Duodenal mucosa (tissue), 2 donors: Measurements from ENCODE around the gene PPBP.

ENCODE experiments used
- H3K27ac ChIP-seq: one replicate; pipeline ENCODE4 v1.7.0; 2013; ENCODE audit warnings: low read depth, low read length
- H3K27me3 ChIP-seq, 2 donors: one replicate each; pipeline ENCODE4 v1.7.0; 2013; ENCODE audit warnings: low read length in 2 of 2, control low read depth in 1 of 2; ENCODE audit not compliant: insufficient read depth in 2 of 2, control insufficient read depth in 1 of 2
- H3K36me3 ChIP-seq, 2 donors: one replicate each; pipeline ENCODE4 v1.7.0; 2013; ENCODE audit warnings: low read length in 2 of 2, control low read depth in 1 of 2; ENCODE audit not compliant: insufficient read depth in 2 of 2, control insufficient read depth in 1 of 2
- H3K4me1 ChIP-seq, 2 donors: one replicate each; pipeline ENCODE4 v1.7.0; 2013; ENCODE audit warnings: low read length in 2 of 2, control low read depth in 1 of 2; ENCODE audit not compliant: insufficient read depth in 2 of 2, control insufficient read depth in 1 of 2
- H3K4me3 ChIP-seq, 2 donors: one replicate each; pipeline ENCODE4 v1.7.0; 2013; ENCODE audit warnings: low read length in 2 of 2, low read depth in 1 of 2
- H3K9ac ChIP-seq, 2 donors: one replicate each; pipeline ENCODE4 v1.7.0; 2013; ENCODE audit warnings: low read length in 2 of 2, low read depth in 1 of 2
- H3K9me3 ChIP-seq, 2 donors: one replicate each; pipeline ENCODE4 v1.7.0; 2013; ENCODE audit warnings: low read length in 2 of 2, control low read depth in 1 of 2; ENCODE audit not compliant: control insufficient read depth in 1 of 2

The PPBP gene

DNA sequence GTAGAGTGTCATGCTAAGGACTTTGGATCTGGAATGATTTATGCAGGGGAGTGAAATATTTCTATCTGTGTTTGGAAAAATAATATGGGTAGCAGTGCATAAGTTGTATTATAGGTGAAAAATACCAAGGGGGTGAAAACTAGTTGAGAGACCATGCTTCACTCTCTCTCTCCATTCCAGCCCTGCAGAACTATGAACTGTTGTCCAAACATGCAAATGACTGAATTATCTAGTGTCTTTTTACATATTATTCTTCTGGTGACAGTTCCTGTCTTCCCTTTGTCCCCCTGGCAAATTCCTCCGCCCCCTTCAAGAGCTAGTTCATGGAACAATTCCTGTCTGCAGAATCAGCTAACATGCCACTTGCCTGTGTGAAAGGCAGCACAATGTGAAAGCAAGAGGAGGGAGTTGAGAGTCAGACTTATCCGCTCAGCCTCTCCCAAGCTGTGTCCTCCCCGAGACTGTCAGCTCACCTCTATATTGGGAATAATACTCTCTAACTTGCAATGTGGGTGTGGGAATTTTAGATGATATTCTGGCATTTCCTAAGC is 8.5 kb downstream of the PPBP start:
- Histone ChIP-seq H3K4me1 (no peaks in the 10 kb centered on the region), H3K4me3 (no peak overlapping the region), H3K36me3 (no peaks in the 10 kb centered on the region), H3K27me3 (no peaks in the 10 kb centered on the region), H3K9me3 (no peaks in the 10 kb centered on the region), H3K27ac (no peak overlapping the region), H3K9ac (no peak overlapping the region)

DNA sequence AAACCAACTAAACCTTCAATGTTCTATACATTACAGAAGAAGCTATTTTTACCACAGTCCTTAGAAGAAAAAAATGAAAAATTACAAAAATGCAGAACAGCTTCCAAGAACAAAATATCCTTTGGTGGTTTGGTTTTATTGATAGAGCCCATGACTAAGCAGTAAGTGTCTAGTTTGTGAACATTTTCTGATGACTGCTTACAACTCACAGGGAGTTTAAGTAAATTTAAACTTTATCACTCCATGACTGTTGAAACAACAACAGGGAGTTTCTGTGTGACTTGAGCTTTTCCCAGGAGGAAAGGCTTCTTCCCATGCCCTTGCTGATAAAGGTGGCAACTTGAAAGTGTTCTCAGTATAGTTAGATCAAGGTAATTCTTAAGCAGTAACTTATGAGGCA is 9.1 kb downstream of the PPBP start:
- H3K27ac ChIP-seq: no peak overlapping the region
- H3K9me3 ChIP-seq: no peaks in the 10 kb centered on the region
- no peak overlapping the region for H3K4me3 ChIP-seq
- no peak overlapping the region for H3K9ac ChIP-seq
- no peaks in the 10 kb centered on the region for H3K27me3 ChIP-seq
- no peaks in the 10 kb centered on the region for H3K4me1 ChIP-seq
- H3K36me3 ChIP-seq: no peaks in the 10 kb centered on the region

- Histone ChIP-seq H3K27ac (no peak overlapping the region), H3K27me3 (no peaks in the 10 kb centered on the region), H3K4me1 (no peaks in the 10 kb centered on the region), H3K4me3 (no peak overlapping the region), H3K36me3 (no peaks in the 10 kb centered on the region), H3K9me3 (no peaks in the 10 kb centered on the region), H3K9ac (no peak overlapping the region)
Measured at GRCh38 chr4:73976716-73977115, 11.3 kb downstream of the PPBP start.

DNA sequence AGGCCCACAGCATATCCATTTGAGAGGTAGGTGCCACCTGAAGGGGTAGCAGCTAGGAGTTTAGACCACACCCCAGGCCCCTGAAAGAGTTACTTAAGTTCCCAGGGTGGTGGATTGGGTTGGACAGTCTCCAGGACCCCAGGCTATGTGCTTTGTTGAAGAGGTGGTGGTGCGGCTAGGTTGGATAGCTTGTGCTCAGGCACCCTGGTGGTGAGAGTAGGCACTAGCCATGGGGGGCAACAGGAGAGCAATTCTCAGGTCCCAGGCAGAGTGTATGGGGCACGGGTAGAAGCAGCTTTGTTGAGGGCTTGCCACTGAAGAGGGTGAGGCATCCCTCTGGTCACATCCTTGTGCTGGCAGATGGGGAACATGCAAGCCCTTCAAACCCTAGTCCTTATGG is 11.8 kb downstream of the PPBP start:
- Histone ChIP-seq H3K36me3 (no peaks in the 10 kb centered on the region), H3K9ac (no peak overlapping the region), H3K4me3 (no peak overlapping the region), H3K27me3 (no peaks in the 10 kb centered on the region), H3K4me1 (no peaks in the 10 kb centered on the region), H3K27ac (no peak overlapping the region), H3K9me3 (peaks cover 0 to 3% of the 10 kb centered on the region in 2 donors)

GRCh38 chr4:73974352-73974751 is 13.6 kb downstream of the PPBP start:
- H3K27me3 ChIP-seq: no peaks in the 10 kb centered on the region

GRCh38 chr4:73970945-73971344 is 17.0 kb downstream of the PPBP start:
- Histone ChIP-seq H3K4me3 (no peak overlapping the region), H3K4me1 (no peaks in the 10 kb centered on the region), H3K36me3 (no peaks in the 10 kb centered on the region), H3K27me3 (no peaks in the 10 kb centered on the region), H3K9me3 (peaks cover 0 to 10% of the 10 kb centered on the region in 2 donors), H3K27ac (no peak overlapping the region), H3K9ac (no peak overlapping the region)

More at GRCh38 chr4:73974352-73974751, 13.6 kb downstream of the PPBP start:
- Histone ChIP-seq H3K4me3 (no peak overlapping the region), H3K27ac (no peak overlapping the region), H3K4me1 (no peaks in the 10 kb centered on the region), H3K9ac (no peak overlapping the region), H3K36me3 (no peaks in the 10 kb centered on the region), H3K9me3 (peaks cover 0 to 10% of the 10 kb centered on the region in 2 donors)

GRCh38 chr4:73970011-73970410 is 18.0 kb downstream of the PPBP start:
- Histone ChIP-seq H3K4me3 (no peak overlapping the region), H3K36me3 (no peaks in the 10 kb centered on the region), H3K27me3 (no peaks in the 10 kb centered on the region), H3K4me1 (no peaks in the 10 kb centered on the region), H3K9me3 (peaks cover 0 to 10% of the 10 kb centered on the region in 2 donors), H3K27ac (no peak overlapping the region), H3K9ac (no peak overlapping the region)

DNA sequence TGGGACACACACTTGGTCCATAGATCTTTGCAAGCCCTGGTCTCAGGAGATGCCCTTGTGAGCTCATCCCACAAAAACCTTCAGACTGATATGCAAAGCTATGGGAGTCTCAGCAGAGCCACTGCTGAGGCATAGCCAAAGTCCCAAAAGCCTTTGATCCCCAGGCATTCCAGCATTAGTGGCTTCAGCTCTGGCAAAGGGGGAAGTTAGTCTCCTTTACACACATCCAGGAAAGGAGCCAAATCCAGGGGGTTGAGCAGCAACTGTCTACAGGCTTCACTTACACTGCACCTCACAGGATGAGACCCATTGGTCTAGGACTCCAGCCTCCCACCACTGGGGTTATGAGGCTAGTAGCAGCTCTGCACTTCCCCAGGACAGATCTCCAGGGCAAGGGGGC is 20.1 kb downstream of the PPBP start:
- no peaks in the 10 kb centered on the region for H3K36me3 ChIP-seq
- no peak overlapping the region for H3K27ac ChIP-seq
- no peak overlapping the region for H3K4me3 ChIP-seq
- H3K27me3 ChIP-seq: no peaks in the 10 kb centered on the region
- no peak overlapping the region for H3K9ac ChIP-seq
- H3K4me1 ChIP-seq: no peaks in the 10 kb centered on the region
- peaks cover 0 to 10% of the 10 kb centered on the region in 2 donors for H3K9me3 ChIP-seq

DNA sequence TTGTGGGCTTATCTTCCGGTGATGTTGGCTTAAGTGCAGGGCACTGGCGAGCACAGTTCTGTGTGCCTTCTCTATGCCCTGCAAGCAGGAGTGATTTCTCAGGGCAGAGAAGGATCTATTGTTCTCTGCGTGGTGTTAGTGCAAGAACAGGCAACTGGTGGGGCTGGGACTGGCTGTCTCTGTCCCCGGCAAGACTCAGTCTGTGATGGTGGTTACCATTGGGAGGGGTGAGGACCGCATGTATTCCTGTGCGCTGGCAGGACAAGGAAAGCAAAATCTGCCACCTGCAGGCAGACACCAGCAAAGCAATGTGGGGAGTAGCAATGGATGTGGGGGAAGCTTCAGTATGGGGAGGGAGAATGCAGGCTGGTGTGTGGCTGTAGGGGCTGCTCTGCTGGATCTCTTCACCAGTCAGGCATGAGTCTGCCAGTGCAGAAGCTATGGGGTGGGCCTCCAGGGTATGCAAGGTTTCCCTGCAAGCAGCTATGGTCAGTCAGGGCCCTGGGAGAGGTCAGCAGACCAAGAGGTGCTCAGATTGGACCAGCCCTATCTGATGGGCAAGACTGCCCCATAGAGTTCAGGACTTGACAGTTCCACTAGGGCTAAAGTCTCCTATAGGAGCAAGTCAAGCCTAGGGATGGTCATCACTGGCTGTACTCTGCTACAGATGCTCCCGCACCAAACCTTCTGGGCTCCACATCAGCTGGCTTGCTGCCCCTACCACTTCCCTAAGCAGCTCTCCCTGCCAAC is 23.0 kb downstream of the PPBP start:
- Histone ChIP-seq H3K9ac (no peak overlapping the region), H3K36me3 (no peaks in the 10 kb centered on the region), H3K27me3 (no peaks in the 10 kb centered on the region), H3K9me3 (peaks cover 0 to 3% of the 10 kb centered on the region in 2 donors), H3K27ac (no peak overlapping the region), H3K4me1 (no peaks in the 10 kb centered on the region), H3K4me3 (no peak overlapping the region)

DNA sequence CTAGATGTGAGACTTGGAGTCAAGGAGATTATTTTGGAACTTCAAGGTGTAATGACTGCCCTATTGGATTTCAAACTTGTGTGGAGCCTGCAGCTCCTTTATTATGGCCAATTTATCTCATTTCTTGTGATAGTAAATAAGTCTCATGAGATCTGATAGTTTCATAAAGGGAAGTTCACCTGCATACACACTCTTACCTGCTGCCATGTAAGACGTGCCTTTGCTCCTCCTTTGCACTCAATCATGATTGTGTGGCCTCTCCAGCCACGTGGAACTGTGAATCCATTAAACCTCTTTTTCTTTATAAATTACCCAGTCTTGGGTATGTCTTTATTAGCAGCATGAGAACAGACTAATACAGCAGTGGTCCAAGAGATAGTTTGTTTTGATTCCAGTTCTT is 25.3 kb downstream of the PPBP start:
- Histone ChIP-seq H3K9me3 (peaks cover 0 to 3% of the 10 kb centered on the region in 2 donors), H3K9ac (no peak overlapping the region), H3K27me3 (no peaks in the 10 kb centered on the region), H3K4me3 (no peak overlapping the region), H3K27ac (no peak overlapping the region), H3K4me1 (no peaks in the 10 kb centered on the region), H3K36me3 (no peaks in the 10 kb centered on the region)
